ENCODE results near the gene ESRRG. TPM values are rescaled to one million over a fixed set of nuclear protein-coding genes. Genes with fewer than 3 reads are reported as not detected.
"Not testable (repeated sequence)": the region's sequence is repeated elsewhere in the genome, so short reads cannot be mapped to it uniquely, and the experiment has no call there.

Gene ESRRG
- total and polyA plus RNA-seq, 4 donors: 0.07 to 0.47 (median 0.20) TPM

DNA sequence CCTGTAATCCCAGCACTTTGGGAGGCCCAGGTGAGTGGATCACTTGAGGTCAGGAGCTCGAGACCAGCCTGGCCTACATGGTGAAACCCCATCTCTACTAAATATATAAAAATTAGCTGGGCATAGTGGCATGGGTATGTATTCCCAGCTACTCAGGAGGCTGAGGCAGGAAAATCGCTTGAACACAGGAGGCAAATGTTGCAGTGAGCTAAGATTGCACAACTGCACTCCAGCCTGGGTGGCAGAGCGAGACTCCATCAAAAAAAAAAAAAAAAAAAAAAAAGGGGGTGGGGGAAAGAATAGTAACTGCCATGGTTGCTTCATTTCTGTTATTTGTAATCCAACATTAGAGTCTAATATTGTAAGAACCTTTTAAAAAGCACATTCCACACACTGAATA lies 193.4 kb downstream of the ESRRG start:
- H3K4me1 ChIP-seq (ENCODE audit: control insufficient read depth in 4 of 4, insufficient read depth in 4 of 4, low read length in 3 of 4): peaks cover 2 to 13% (median 7%) of the 10 kb centered on the region in 4 donors
- 53% methylated on average over 3 of the region's 3 CpGs for WGBS
- H3K27ac ChIP-seq (ENCODE audit: low read depth in 1 of 2, low read length in 2 of 2); DNase-seq (ENCODE audit: low spot score); H3K9ac ChIP-seq (ENCODE audit: low read depth in 1 of 2, low read length in 2 of 2); H3K36me3 ChIP-seq (ENCODE audit: control insufficient read depth in 4 of 4, insufficient read depth in 3 of 4, low read depth in 1 of 4, low read length in 3 of 4); H3K27me3 ChIP-seq (ENCODE audit: control insufficient read depth in 4 of 4, insufficient read depth in 4 of 4, low read length in 3 of 4); H3K4me3 ChIP-seq (ENCODE audit: low read depth in 1 of 3, low read length in 3 of 3); H3K9me3 ChIP-seq (ENCODE audit: control insufficient read depth in 4 of 4, low read length in 3 of 4): not testable (repeated sequence)
- TF ChIP-seq RAD21 (IDR thresholded peaks at IDR 0.05): peak in 1 of 2 donors; percentile 28

DNA sequence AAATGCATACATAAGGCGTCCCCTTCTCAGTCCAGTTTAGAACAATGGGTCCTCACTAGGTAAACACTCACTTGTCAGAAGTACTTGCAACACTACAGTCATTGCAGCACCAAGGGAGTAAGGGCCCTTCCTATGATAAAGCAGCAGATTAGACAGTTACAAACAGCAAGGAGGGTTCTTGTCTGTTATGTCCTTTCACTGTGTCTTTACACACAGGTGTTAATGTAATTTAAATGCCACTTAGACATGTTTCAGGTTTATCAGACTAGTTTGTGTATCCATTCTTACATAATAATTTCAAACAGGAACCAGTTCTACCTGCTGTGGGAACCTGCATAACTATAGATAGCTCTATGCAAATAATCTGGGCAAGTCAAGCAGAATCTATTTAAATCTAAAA lies 194.4 kb downstream of the ESRRG start:
- no peaks in the 10 kb centered on the region for H3K9me3 ChIP-seq (ENCODE audit: control insufficient read depth in 4 of 4, low read length in 3 of 4)
- peaks cover 2 to 13% (median 7%) of the 10 kb centered on the region in 4 donors for H3K4me1 ChIP-seq (ENCODE audit: control insufficient read depth in 4 of 4, insufficient read depth in 4 of 4, low read length in 3 of 4)
- TF ChIP-seq YY1 (IDR thresholded peaks at IDR 0.05) (no peak), NR2F2 (IDR thresholded peaks at IDR 0.05) (no peak), HNF4A (conservative IDR thresholded peaks at IDR 0.05) (no peak), SP1 (IDR thresholded peaks at IDR 0.05) (no peak)
- TF ChIP-seq, protein P1, sequence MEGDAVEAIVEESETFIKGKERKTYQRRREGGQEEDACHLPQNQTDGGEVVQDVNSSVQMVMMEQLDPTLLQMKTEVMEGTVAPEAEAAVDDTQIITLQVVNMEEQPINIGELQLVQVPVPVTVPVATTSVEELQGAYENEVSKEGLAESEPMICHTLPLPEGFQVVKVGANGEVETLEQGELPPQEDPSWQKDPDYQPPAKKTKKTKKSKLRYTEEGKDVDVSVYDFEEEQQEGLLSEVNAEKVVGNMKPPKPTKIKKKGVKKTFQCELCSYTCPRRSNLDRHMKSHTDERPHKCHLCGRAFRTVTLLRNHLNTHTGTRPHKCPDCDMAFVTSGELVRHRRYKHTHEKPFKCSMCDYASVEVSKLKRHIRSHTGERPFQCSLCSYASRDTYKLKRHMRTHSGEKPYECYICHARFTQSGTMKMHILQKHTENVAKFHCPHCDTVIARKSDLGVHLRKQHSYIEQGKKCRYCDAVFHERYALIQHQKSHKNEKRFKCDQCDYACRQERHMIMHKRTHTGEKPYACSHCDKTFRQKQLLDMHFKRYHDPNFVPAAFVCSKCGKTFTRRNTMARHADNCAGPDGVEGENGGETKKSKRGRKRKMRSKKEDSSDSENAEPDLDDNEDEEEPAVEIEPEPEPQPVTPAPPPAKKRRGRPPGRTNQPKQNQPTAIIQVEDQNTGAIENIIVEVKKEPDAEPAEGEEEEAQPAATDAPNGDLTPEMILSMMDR (IDR thresholded peaks at IDR 0.05; ENCODE audit: low read depth, low read length, missing input control): no peak
- TF ChIP-seq, protein P2, sequence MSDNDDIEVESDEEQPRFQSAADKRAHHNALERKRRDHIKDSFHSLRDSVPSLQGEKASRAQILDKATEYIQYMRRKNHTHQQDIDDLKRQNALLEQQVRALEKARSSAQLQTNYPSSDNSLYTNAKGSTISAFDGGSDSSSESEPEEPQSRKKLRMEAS (IDR thresholded peaks at IDR 0.05): no peak
- H3K4me3 ChIP-seq (ENCODE audit: low read depth in 1 of 3, low read length in 3 of 3): no peak overlapping the region
- H3K36me3 ChIP-seq (ENCODE audit: control insufficient read depth in 4 of 4, insufficient read depth in 3 of 4, low read depth in 1 of 4, low read length in 3 of 4): no peaks in the 10 kb centered on the region
- no peak overlapping the region for H3K9ac ChIP-seq (ENCODE audit: low read depth in 1 of 2, low read length in 2 of 2)
- H3K27ac ChIP-seq (ENCODE audit: low read depth in 1 of 2, low read length in 2 of 2): no peak overlapping the region
- no peak for DNase-seq (ENCODE audit: low spot score)
- 39% methylated on average over 1 of the region's 1 CpG for WGBS
- H3K27me3 ChIP-seq (ENCODE audit: control insufficient read depth in 4 of 4, insufficient read depth in 4 of 4, low read length in 3 of 4): no peaks in the 10 kb centered on the region

DNA sequence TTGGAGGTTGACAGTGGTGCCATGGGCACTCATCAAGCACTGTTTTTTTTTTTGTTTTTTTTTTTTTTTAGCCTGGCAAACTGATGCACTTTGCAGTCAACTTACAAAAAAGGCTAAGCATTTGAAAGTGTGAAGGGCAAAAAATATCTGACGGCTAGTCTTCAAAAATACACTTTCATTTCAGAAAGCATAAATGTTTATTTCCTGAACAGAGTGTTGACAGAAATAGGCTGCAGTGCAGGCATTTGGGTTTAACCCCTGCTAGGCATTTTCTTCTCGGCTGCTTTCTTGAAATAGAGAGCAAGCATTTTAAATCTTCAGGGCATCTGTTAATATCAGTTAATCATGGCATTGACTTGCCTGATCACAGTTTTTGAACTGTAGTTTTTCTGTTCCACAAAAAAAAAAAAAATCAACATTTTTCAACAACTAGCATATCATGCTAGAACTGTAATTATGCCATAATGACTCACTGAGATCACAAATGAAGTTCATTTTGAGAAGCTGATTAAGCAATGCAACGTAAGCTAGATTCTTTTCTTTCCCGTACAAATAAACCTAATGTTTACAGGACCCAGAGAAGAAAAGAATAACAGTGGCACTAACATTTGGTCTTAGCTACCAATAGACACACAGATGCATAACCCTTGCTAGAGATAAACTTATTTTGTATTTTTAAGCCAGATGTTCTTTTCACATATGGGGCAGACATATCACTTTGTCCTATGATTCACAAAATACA lies 199.6 kb downstream of the ESRRG start:
- Histone ChIP-seq H3K36me3 (ENCODE audit: control insufficient read depth in 4 of 4, insufficient read depth in 3 of 4, low read depth in 1 of 4, low read length in 3 of 4) (no peaks in the 10 kb centered on the region), H3K4me3 (ENCODE audit: low read depth in 1 of 3, low read length in 3 of 3) (no peak overlapping the region), H3K9me3 (ENCODE audit: control insufficient read depth in 4 of 4, low read length in 3 of 4) (no peaks in the 10 kb centered on the region), H3K4me1 (ENCODE audit: control insufficient read depth in 4 of 4, insufficient read depth in 4 of 4, low read length in 3 of 4) (no peaks in the 10 kb centered on the region), H3K27me3 (ENCODE audit: control insufficient read depth in 4 of 4, insufficient read depth in 4 of 4, low read length in 3 of 4) (no peaks in the 10 kb centered on the region), H3K9ac (ENCODE audit: low read depth in 1 of 2, low read length in 2 of 2) (no peak overlapping the region), H3K27ac (ENCODE audit: low read depth in 1 of 2, low read length in 2 of 2) (no peak overlapping the region)
- WGBS: 55% methylated on average over 4 of the region's 4 CpGs
- no peak for DNase-seq (ENCODE audit: low spot score)
- TF ChIP-seq FOXA2 (IDR thresholded peaks at IDR 0.05) (no peak), HNF4A (conservative IDR thresholded peaks at IDR 0.05) (no peak), RXRA (IDR thresholded peaks at IDR 0.05) (no peak), GABPA (IDR thresholded peaks at IDR 0.05 in 1 of 2, conservative IDR thresholded peaks at IDR 0.05 in 1 of 2) (no peak), NR2F2 (IDR thresholded peaks at IDR 0.05) (no peak), SP1 (IDR thresholded peaks at IDR 0.05) (no peak), RAD21 (IDR thresholded peaks at IDR 0.05) (no peak), HNF4G (IDR thresholded peaks at IDR 0.05) (no peak), FOXA1 (IDR thresholded peaks at IDR 0.05) (no peak)
- TF ChIP-seq, protein P2 (IDR thresholded peaks at IDR 0.05): no peak
